Brain pericyte (primary cell): ENCODE measurements around the gene C14orf132.

Experiments used
- DNase-seq: peaks from one replicate; pipeline ENCODE4 v3.0.0-alpha.2; 2012; ENCODE audit warnings: low read depth, low spot score

Gene C14orf132

DNA sequence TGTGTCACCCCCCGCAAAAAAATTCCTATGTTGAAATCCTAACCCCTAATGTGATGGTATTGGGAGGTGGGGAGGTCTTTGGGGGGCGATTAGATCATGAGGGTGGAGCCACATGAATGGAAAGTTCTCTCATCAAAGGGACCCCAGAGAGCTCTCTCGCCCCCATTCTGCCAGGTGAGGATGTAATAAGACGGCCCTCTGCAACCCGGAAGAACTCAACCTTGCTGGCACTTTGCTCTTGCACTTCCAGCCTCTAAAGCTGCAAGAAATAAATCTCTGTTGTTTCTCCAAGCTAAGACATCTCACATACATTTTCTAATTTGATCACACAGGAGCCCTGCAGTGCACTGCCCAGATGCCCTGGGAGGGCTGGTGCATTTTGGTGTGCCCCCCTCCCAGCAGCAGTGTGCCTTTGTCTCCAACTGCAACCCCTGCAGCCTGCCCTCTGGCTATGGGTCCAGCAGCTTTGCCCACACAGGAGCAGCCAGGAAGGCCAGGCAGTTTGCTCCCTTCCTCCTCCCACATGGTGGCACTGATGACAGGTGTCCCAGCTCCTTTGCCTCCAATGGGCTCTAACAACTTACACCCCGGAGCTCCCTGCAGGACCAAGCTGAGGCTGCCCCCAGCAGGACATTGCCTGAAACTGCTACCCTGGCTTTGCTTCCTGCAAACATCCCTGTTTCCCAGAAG is 59.3 kb downstream of the C14orf132 start:
- DNase-seq, result no peak

DNA sequence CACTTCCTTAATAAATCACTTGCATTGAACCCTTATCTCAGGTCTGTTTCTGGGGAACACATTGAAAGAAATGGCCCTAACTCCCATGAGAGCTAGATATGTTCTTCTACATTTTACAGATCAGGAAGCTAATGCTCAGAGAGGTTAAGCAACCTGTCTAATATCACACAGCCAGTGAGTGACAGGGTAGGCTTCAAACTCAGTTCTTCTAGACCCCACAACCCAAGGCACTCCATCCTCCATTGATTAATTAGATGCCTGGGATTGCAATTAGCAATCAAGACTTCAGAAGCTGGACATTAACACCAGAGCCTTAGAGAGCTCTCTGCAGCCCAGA is 59.8 kb downstream of the C14orf132 start:
- DNase-seq, result no peak

DNA sequence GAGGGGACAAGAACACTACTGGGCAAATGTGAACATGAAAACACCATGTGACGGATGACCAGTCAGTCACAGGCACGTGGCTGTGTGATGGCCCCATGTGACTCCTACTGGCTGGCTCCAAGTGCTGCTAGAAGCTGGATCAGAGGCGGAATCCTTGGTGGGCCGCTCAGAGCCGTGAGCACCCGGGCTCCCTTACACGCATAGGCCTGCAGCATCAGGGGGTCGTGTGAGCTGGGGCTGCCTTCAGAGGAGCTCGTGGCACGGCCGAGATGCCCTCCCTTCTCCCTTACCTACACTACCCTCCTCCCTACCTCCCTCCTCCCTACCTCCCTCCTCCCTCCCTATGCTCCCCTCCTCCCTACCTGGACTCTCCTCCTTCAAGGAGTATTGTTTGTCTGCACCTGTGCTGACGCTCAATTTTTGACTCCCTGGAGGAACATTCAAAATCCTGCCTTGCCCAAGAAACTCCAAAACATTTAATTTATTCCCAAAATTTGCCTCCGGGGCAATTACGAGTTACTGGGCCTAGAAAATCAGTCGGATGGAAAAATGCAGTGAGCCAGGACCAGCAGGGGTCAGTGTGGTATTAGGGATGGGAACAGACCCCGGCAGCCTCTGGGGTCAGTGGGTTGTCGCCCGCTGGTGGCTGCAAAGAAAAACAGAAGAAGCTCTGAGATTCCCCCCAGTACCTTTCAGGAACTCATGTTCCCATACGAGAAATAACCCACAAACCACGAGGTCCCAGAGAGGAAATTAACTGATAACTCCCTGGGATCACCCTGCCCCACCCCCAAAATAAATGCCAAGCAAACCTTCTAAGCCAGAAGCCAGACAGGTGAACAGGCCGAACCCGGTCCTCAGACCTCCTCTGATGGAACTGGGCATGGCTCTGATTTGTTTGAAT is 61.3 kb downstream of the C14orf132 start:
- no peak for DNase-seq

DNA sequence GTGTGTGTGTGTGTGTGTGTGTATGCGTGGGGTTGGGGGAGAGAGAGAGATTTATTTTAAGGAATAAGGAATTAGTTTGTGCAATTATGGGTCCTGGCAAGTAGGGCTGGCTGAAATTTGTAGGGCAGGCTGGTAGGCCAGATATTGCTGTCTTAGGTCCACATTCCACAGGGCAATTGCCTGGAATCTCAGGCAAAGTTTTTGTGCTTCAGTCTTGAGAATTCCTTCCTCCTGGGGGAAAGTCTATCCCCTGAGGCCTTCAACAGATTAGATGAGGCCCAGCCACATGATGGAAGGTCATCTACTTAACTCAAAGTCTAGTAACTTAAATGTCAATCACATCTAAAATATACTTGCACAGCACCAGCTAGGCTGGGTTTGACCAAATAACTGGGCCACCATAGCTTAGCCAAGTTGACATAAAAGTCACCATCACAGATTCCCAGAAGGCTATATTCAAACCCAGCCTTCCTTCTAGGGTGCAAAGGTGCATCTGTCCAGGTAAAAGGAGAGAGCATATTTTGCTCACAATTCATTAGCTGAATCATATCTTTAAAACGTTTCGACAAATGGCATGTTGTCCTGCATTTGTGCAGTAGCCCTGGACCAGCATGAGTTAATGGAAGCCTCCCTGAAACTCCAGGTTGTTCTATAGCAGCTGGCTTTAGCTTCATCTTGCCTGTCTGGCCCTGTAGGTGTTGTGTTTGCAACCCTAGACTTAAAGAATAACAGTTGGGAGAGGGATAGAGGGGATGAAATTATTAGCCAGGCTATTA is 63.1 kb downstream of the C14orf132 start:
- no peak for DNase-seq

GRCh38 chr14:96103075-96103474 is 63.9 kb downstream of the C14orf132 start:
- DNase-seq, result no peak

- no peak for DNase-seq
Observed at GRCh38 chr14:96103560-96104460, 64.6 kb downstream of the C14orf132 start.

DNA sequence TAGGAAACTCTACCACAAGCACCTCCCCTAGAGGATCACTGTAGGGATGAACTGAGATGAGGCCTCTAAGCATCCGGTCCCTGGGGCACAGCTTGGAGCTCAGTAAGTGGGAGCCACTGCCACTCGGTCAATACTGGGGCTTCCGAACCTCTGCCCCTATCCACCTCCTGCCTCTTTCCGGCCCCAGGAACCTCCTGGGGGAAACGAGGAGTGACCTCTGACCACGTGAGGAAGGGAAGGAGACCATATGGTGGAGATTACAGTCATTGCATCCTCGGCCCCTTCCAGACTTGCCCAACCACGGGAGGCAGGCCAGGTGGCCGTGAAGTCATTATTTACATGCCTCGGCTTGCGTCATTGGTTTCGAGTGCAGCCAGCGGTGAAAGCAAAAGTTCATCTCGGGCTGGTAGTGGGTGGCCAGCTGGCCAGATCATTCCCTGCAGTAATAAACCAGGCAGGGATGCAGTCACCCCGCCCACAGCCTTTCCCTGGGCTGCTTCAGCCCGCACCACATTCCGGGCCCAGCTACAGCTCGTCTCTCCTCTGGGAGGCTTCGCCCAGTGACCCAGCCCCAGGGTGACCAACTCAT is 65.4 kb downstream of the C14orf132 start:
- peak; percentile 93 for DNase-seq

- DNase-seq, result no peak
Observed at GRCh38 chr14:96105089-96105925, 66.1 kb downstream of the C14orf132 start.

DNA sequence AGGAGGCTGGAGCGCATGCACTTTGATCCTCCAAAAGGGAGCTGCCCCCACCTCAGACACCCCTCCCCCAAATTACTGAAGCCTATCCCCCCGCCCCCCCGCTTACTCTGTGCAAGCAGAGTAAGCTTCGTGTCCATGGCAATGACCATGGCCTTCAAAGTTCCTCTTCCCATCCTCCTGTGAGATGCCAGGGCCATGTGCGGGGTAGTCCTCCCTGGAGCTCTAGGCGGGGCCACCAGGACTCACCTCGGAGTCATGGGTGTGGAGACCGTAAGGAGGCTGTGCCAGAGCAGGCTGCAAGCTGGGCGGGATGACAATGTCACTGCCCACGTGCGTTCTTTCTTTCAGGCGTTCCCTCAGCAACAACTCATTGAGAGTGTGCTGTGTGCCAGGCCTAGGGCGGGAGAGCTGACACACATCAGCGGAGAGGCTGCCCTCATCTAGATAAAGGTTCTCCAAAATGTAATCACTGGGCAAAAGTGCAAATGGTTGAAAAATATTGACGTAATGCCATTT is 66.8 kb downstream of the C14orf132 start:
- no peak for DNase-seq

DNA sequence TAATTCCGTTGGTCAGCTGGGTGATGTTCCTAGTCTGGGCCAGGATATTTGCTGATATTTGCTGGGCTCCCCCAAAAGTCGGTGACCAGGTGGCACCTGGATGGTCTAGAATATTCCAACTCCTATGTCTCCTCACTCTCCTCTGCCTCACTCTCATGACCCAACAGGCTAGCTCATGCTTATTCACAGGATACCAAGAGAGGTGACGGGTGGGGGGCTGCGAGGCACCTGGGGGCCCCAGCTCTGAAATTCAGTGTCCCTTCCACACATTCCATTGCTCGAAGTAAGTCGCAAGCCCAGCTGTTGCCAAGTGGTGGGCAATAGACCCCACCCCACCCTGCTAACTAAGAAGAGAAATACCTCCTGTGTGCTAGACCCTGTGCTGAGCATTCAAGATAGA is 67.7 kb downstream of the C14orf132 start:
- no peak for DNase-seq

- DNase-seq, result no peak
Observed at GRCh38 chr14:96108061-96108795, 69.1 kb downstream of the C14orf132 start.

GRCh38 chr14:96108911-96109310 is 69.7 kb downstream of the C14orf132 start:
- no peak for DNase-seq

GRCh38 chr14:96109596-96110355 is 70.6 kb downstream of the C14orf132 start:
- DNase-seq, result no peak

DNA sequence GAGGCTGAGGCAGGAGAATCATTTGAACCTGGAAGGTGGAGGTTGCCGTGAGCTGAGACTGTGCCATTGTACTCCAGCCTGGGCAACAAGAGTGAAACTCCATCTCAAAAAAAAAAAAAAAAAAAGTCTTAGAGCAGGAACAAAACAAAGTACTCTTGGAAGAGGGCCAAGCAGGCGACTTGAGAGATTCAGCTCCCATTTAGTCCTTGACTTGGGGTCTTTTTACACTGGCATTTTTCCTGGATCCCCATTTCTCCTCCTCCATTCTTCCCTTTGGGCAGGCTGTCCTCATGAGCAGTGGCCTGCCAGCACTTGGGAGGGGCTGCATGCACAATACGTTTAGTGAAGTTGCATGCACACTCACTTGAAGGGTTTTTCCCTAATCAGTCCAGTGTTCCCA is 72.9 kb downstream of the C14orf132 start:
- DNase-seq, result no peak

DNA sequence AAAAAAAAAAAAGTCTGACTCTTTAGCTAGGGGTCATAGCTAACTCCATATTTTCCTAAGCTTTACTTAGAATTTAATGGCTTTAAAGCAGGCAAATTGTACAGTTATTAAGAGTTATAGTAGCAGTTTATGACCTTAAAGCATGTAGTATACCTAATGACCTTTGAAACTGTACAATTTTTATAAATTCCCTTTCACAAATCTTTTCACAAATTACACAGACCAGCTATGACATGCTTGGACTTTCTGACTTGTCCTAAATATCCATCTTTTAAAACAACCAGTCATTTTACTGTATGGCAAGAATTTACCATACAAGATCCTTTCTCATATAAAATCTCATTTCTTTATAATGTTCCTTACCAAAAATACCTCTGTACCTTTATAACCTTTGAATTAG is 74.8 kb downstream of the C14orf132 start:
- no peak for DNase-seq

GRCh38 chr14:96117101-96117897 is 78.1 kb downstream of the C14orf132 start:
- no peak for DNase-seq

DNA sequence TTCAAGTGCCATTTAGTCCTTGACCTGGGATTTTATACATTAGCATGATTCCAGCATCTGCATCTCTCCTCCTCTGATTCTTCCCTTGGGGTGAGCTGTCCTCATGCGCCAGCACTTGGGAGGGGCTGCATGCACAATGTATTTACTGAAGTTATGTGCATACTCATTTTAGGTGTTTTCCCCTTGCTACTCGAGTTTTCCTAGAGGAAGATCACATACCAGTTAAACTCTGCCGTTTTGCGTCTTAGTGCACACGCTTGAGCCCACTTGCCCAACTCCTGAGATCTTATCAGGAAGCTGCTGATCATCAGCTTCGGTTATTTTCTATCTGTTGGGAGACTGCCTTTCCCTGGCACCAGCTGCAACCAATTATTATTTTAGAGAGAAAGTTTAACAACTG is 78.8 kb downstream of the C14orf132 start:
- no peak for DNase-seq
